ENCODE data around the gene GPX4. TPM values are rescaled to one million over a fixed set of nuclear protein-coding genes. Genes with fewer than 3 reads are reported as not detected.

Gene GPX4
- total RNA-seq, 1 donor: 288 TPM

GRCh38 chr19:1060689-1061088, 43.1 kb upstream of the GPX4 start:
- no peak overlapping the region for H3K4me3 ChIP-seq (ENCODE audit: low read depth, low read length)
- DNase-seq (ENCODE audit: low read depth): no peak
- TF ChIP-seq CTCF (IDR thresholded peaks at IDR 0.05; ENCODE audit: insufficient read depth, low read length): no peak

GRCh38 chr19:1061987-1062386, 41.8 kb upstream of the GPX4 start:
- H3K4me3 ChIP-seq (ENCODE audit: low read depth, low read length): no peak overlapping the region
- no peak for TF ChIP-seq CTCF (IDR thresholded peaks at IDR 0.05; ENCODE audit: insufficient read depth, low read length)
- DNase-seq (ENCODE audit: low read depth): no peak

GRCh38 chr19:1062387-1063029, 41.3 kb upstream of the GPX4 start:
- H3K4me3 ChIP-seq (ENCODE audit: low read depth, low read length): no peak overlapping the region
- TF ChIP-seq CTCF (IDR thresholded peaks at IDR 0.05; ENCODE audit: insufficient read depth, low read length): no peak
- DNase-seq (ENCODE audit: low read depth): no peak

GRCh38 chr19:1063030-1063908, 40.5 kb upstream of the GPX4 start:
- no peak for TF ChIP-seq CTCF (IDR thresholded peaks at IDR 0.05; ENCODE audit: insufficient read depth, low read length)
- no peak for DNase-seq (ENCODE audit: low read depth)
- H3K4me3 ChIP-seq (ENCODE audit: low read depth, low read length): no peak overlapping the region

- TF ChIP-seq CTCF (IDR thresholded peaks at IDR 0.05; ENCODE audit: insufficient read depth, low read length): no peak
- no peak for DNase-seq (ENCODE audit: low read depth)
- H3K4me3 ChIP-seq (ENCODE audit: low read depth, low read length): no peak overlapping the region
These were observed 39.7 kb upstream of the GPX4 start for GRCh38 chr19:1063909-1064660.

GRCh38 chr19:1064661-1065605, 38.9 kb upstream of the GPX4 start:
- TF ChIP-seq CTCF (IDR thresholded peaks at IDR 0.05; ENCODE audit: insufficient read depth, low read length): peak; percentile 76
- peak; percentile 65 for DNase-seq (ENCODE audit: low read depth)
- no peak overlapping the region for H3K4me3 ChIP-seq (ENCODE audit: low read depth, low read length)
